GM19025 (cell line): ENCODE results near the gene SLC28A3.

ENCODE experiments used
- ATAC-seq: cut with Tn5 transposase; IDR thresholded peaks from one replicate; pipeline ENCODE4 v1.9.1; 2021; ENCODE audit warnings: mild to moderate bottlenecking, low read depth, moderate library complexity; ENCODE audit not compliant: unreplicated experiment

SLC28A3 gene

GRCh38 chr9:84303061-84303460, 37.5 kb downstream of the SLC28A3 start:
- no peak for ATAC-seq

- ATAC-seq, result no peak
Observed at GRCh38 chr9:84301851-84302250, 38.7 kb downstream of the SLC28A3 start.

GRCh38 chr9:84300271-84300670, 40.3 kb downstream of the SLC28A3 start:
- no peak for ATAC-seq

- ATAC-seq, result no peak
Observed at GRCh38 chr9:84297162-84297821, 43.3 kb downstream of the SLC28A3 start.

GRCh38 chr9:84296146-84296843, 44.3 kb downstream of the SLC28A3 start:
- ATAC-seq, result peak; percentile 63

- no peak for ATAC-seq
Observed at GRCh38 chr9:84294241-84294950, 46.2 kb downstream of the SLC28A3 start.

GRCh38 chr9:84293001-84293798, 47.4 kb downstream of the SLC28A3 start:
- peak; percentile 43 for ATAC-seq

GRCh38 chr9:84285381-84285780, 55.2 kb downstream of the SLC28A3 start:
- no peak for ATAC-seq

GRCh38 chr9:84283946-84284345, 56.6 kb downstream of the SLC28A3 start:
- no peak for ATAC-seq

GRCh38 chr9:84278130-84278529, 62.4 kb downstream of the SLC28A3 start:
- no peak for ATAC-seq

- ATAC-seq, result no peak
Observed at GRCh38 chr9:84277646-84278045, 62.9 kb downstream of the SLC28A3 start.

- no peak for ATAC-seq
Observed at GRCh38 chr9:84276741-84277140, 63.8 kb downstream of the SLC28A3 start.

GRCh38 chr9:84271921-84272556, 68.5 kb downstream of the SLC28A3 start:
- ATAC-seq, result no peak

- peak; percentile 88 for ATAC-seq
Observed at GRCh38 chr9:84271531-84271900, 69.0 kb downstream of the SLC28A3 start.

GRCh38 chr9:84270847-84271530, 69.6 kb downstream of the SLC28A3 start:
- ATAC-seq, result no peak

GRCh38 chr9:84266087-84266561, 74.4 kb downstream of the SLC28A3 start:
- ATAC-seq, result peak; percentile 43

- no peak for ATAC-seq
Observed at GRCh38 chr9:84264307-84265029, 76.1 kb downstream of the SLC28A3 start.

- no peak for ATAC-seq
Observed at GRCh38 chr9:84261070-84261746, 79.3 kb downstream of the SLC28A3 start.
